Measurements from ENCODE around the gene CAPN2.

GRCh38 chr1:223721658-223722607 lies 9.6 kb downstream of the CAPN2 start:
- no peak for TF ChIP-seq CTCF (IDR thresholded peaks at IDR 0.05)
- no peak for TF ChIP-seq POLR2A (IDR thresholded peaks at IDR 0.05)

Measured in testis (tissue), 2 donors.